NCI-H2171 treated with DMSO at 0.1 percent for 48 hours (cell line): Measurements from ENCODE around the gene HHATL.

ENCODE experiments used
- DNase-seq: peaks from one replicate; lab custom pipeline; 2025; lab: John Stamatoyannopoulos, UW

HHATL gene

GRCh38 chr3:42664438-42664803 lies 38.2 kb downstream of the HHATL start:
- DNase-seq: no peak

DNA sequence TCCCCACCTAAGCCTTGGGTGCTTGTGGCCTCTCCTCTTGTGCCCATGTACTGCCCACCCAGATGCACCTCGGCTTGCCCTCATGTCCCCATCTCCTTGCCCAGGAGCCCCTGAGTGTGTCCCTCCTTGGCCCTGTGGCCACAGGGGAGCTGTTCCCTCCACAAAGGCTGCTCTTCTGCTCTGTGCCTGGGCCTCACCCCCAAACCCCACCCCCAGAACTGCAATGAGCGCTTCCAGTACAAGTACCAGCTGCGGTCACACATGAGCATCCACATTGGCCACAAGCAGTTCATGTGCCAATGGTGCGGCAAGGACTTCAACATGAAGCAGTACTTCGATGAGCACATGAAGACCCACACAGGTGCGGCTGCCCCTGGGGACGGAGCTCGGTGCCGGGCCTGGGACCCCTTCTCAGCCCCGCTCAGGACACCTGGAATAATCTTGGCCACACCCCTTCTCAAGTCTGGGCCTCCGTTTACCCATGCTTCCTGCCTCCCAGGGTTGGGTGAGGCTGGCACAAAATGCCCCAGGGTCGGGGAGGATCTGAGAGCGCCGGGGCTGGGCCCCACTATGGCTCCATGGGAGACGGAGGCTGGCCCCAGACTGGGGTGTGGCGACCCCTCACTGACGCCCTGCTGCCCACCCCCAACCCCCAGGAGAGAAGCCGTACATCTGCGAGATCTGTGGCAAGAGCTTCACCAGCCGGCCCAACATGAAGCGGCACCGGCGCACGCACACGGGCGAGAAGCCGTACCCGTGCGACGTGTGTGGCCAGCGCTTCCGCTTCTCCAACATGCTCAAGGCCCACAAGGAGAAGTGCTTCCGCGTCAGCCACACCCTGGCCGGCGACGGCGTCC lies 38.8 kb downstream of the HHATL start:
- no peak for DNase-seq

GRCh38 chr3:42662813-42663535 lies 39.6 kb downstream of the HHATL start:
- DNase-seq: no peak

- no peak for DNase-seq
These were observed 40.4 kb downstream of the HHATL start for GRCh38 chr3:42662037-42662812.

DNA sequence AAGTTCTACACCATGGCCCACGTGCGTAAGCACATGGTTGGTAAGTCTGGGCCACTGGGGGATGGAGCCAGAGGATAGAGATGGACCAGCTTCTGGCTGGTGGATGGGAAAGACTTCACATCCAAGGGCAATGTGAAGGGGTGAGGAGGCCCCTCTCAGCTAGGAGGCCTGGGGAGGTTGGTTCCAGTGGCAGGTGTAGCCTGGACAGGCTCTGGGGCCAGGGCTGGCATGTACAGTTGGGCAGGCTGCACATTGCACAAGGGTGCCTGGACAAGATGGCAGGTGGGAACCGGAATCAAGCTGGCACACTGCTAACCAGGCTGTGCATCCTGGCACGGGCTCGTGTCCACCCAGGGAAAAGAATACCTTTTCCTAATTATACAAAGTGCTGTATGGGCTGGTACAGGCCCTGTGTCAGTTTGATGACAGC lies 41.0 kb downstream of the HHATL start:
- no peak for DNase-seq

GRCh38 chr3:42660898-42661297 lies 41.7 kb downstream of the HHATL start:
- DNase-seq: no peak

- DNase-seq: no peak
These were observed 42.4 kb downstream of the HHATL start for GRCh38 chr3:42660131-42660715.

DNA sequence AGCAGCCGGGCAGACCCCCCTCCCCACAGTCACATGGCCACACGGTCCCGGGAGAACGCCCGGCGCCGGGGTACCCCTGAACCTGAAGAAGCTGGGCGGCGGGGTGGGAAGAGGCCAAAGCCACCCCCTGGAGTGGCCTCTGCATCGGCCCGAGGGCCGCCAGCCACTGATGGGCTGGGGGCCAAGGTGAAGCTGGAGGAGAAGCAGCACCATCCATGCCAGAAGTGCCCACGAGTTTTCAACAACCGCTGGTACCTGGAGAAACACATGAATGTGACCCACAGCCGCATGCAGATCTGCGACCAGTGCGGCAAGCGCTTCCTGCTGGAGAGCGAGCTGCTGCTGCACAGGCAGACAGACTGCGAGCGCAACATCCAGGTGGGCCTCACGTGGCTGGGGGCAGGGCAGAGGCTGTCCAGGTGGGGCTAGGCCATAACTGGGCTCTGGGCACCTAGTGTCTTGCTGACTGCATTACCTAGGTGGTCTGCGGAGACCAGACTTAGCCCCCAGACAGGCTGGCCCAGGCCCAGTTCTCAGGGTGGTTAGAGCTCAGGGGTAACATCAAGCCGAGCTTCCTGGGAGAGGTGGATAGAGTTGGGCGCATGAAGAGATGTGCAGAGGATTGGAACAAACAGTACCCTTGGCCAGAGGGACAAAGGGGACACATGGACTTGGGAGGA lies 43.0 kb downstream of the HHATL start:
- DNase-seq: no peak

- no peak for DNase-seq
These were observed 43.7 kb downstream of the HHATL start for GRCh38 chr3:42658771-42659390.

GRCh38 chr3:42658091-42658770 lies 44.4 kb downstream of the HHATL start:
- DNase-seq: no peak

DNA sequence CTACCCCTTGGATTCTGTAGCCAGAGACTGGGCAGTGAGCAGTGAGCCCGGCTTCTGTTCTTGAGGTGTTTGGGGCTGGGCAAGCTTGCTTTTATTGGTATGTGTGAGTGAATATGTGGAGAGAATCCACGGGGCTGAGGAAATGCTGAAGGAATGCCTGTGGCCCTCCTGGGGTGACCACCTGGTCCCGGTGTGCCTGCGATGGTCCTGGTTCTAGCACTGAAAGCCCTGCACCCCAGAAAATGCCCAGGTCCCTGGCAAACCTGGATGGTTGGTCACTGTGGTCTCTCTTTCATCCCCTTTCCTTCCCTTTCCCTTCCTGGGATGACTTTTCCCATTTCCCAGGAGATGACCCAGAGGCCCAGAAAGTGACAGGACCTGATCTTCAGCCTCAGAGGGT lies 44.9 kb downstream of the HHATL start:
- DNase-seq: no peak

GRCh38 chr3:42656680-42657610 lies 45.7 kb downstream of the HHATL start:
- no peak for DNase-seq

DNA sequence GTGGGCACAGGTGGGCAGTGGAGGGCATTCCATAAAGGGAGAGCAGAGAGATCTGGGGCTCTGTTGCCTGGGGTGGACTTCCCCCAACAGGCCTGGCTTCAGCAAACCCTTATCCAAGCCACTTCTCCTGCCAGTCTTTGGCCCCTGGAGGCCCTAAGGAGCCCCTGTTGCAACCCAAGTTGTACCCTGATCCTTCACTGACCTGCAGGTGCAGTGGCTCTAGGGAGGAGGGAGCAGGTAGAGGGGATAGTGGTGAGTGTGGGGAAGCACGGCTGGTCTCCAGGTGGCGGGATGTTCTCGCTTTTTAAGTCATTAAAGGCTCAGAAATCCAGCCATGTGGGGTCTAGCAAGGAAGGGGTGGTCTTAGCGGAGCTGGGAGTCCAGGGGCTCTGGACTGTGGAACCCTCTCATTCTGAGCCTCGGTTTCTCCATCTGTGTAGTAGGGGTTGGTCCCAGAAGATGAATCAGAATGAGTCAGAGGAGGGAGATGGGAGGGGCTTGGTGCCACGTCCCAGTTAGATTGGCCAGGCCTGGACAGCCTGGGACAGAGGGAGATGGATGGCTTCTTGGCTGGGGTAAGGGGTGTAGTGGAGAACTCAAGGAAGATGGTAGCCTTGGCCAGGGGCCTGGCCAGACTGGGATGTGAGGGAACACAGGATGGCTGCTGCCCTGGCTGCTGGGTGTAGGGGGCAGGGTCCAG lies 46.5 kb downstream of the HHATL start:
- DNase-seq: no peak

GRCh38 chr3:42655331-42655888 lies 47.2 kb downstream of the HHATL start:
- DNase-seq: no peak

DNA sequence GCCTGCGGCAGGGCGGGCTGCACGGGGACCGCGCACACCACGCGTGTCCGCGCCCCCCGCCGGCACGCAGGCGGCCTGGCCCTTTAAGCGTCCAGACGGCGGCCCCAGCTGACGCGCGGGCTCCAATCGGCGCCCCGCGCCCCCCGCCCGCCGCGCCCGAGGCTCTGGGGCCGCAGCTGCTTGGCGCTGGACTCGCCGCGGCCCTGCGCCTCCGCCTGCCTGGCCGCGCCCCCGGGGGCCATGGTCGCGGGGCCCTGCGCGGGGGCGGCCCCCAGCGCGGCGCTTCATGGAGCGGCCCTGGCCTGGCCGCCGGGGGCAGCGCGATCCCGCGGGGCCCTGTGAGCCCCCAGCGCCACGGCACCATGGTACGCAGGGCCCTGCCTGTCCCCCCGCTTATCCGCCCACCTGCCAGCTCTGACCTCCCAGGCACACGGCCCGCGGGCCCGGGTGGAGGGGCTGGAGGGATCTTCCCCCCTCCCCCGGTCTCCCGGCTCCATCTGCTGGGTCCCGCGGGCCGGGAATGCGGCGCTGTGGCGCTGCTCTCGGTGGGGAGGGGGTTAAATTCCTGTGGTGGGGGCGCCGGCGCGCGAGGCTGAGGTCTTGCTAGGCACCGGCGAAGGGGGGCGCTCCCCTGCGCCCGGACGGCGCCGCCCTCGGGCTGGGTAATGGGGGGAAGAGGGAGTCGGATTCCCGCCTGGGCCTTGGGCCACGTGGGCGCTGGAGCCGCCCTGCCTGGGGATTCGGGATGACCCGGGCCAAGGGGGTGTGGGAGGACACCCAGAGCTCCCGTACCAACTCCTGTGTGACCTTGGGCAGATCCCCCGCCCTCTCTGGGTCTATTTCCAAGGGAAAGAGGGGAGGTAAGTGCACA lies 48.0 kb downstream of the HHATL start:
- no peak for DNase-seq

DNA sequence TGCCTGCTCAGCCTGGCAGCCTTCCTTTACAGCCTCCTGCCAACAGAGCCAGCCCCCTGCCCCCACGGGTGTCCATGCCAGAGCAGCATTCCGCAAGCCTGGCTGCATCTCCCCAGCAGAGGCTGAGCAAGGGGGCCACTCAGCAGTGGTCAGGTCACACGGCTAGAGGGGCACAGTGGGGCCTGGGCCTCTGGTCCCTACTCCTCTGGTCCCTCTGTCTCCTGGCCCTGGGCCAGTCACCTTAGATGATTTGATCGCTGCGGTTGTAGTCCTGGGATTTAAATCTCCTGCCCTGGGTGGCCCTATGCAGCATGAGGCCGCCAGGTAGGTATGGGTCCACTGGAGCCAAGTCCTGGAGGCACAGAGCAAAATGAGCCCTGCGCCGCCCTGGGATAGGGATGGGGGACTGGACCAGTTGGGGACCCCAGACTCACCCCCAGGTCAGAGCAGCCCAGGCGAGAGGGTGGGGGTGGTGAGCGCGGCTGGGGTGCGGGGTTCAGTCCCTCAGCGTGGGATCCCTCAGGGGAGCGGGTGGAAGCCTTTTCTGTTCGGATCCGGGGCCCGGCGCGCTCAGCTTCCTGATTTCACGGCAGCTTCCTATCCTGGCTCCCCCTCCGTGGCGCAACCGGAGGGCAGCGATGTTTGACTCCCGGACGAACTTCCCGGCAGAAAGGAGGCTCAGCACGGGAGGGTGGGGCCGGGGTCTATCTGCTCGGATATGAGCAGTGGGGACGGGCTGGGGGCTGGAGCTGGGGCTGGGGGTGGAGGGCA lies 48.9 kb downstream of the HHATL start, which contains the start of gene ZBTB47:
TSS of gene ZBTB47 (plus strand) at position 138 of the 771 bp plus-strand sequence. CDS start 4,659 bp downstream, outside the sequence.
- DNase-seq: no peak

- DNase-seq: no peak
These were observed 49.4 kb downstream of the HHATL start for GRCh38 chr3:42653303-42653559.
